HFFc6 (cell line): Measurements from ENCODE around the gene POU3F1. TPM values are rescaled to one million over a fixed set of nuclear protein-coding genes. Genes with fewer than 3 reads are reported as not detected.
A peak's percentile ranks its signal among the peaks of the same experiment; 100 is the strongest.

Experiments used
- DNase-seq: peaks from one replicate; pipeline ENCODE4 v3.0.0-alpha.2; 2018
- H3K27ac Mint-ChIP-seq: 2 replicates; pipeline ENCODE4 v1.8.0; 2020; ENCODE audit warnings: mild to moderate bottlenecking, mixed read lengths
- H3K27me3 Mint-ChIP-seq: 2 replicates; pipeline ENCODE4 v1.8.0; 2021; ENCODE audit warnings: mild to moderate bottlenecking, moderate library complexity, mixed read lengths; ENCODE audit not compliant: insufficient read depth
- H3K36me3 Mint-ChIP-seq: 2 replicates; pipeline ENCODE4 v1.8.0; 2021; ENCODE audit warnings: low read depth, mixed read lengths
- H3K4me1 Mint-ChIP-seq: 2 replicates; pipeline ENCODE4 v1.8.0; 2020; ENCODE audit warnings: low read depth, mixed read lengths
- H3K4me3 Mint-ChIP-seq: 2 replicates; pipeline ENCODE4 v1.8.0; 2020; ENCODE audit warnings: mild to moderate bottlenecking, moderate library complexity, mixed read lengths
- H3K9me3 Mint-ChIP-seq: 2 replicates; pipeline ENCODE4 v1.8.0; 2020; ENCODE audit warnings: mild to moderate bottlenecking, mixed read lengths
- total RNA-seq, 6 experiments: library from RNA; stranded (reverse); fragmentation: NEBNext Ultra II Directional; extraction: Animal tissue kit (Norgen Biotek cat#: 25700); gene quantifications; 2 replicates in 1 of 6; 3 replicates in 5 of 6; pipeline ENCODE4 v1.2.3, GENCODE V29; 2021
- TF ChIP-seq, protein P1 (sequence below): fragments of 200-600 bp; sonication (generic); IDR thresholded peaks from 2 replicates; pipeline ENCODE4 v1.5.0; 2021; ENCODE audit warnings: antibody characterized with exemption, mild to moderate bottlenecking

POU3F1 gene
- total RNA-seq, 6 experiments from 2014 or later: 0.11 TPM; not detected in 5

DNA sequence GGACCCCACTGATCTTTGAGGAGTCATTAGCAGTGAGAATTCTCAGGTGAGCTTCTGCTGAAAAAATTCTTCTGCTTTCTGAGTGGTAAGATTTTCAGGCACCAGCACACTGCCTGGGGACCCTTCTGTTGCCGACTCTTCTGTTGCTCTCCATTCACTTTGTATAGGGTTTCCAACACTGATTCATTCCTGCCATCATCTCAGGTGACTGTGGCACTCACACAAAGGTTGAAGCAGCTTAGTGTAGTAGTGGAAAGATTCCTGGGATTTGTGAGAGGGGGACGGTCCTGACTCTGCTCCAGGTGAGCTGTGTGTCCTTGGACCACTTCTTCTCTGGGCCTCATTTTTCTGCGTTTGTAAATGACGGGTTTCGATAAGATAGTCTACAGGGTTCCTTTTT lies 24.6 kb downstream of the POU3F1 start:
- no peaks in the 10 kb centered on the region for H3K9me3 Mint-ChIP-seq
- no peak overlapping the region for H3K4me3 Mint-ChIP-seq
- TF ChIP-seq, protein P1, sequence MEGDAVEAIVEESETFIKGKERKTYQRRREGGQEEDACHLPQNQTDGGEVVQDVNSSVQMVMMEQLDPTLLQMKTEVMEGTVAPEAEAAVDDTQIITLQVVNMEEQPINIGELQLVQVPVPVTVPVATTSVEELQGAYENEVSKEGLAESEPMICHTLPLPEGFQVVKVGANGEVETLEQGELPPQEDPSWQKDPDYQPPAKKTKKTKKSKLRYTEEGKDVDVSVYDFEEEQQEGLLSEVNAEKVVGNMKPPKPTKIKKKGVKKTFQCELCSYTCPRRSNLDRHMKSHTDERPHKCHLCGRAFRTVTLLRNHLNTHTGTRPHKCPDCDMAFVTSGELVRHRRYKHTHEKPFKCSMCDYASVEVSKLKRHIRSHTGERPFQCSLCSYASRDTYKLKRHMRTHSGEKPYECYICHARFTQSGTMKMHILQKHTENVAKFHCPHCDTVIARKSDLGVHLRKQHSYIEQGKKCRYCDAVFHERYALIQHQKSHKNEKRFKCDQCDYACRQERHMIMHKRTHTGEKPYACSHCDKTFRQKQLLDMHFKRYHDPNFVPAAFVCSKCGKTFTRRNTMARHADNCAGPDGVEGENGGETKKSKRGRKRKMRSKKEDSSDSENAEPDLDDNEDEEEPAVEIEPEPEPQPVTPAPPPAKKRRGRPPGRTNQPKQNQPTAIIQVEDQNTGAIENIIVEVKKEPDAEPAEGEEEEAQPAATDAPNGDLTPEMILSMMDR: no peak
- no peaks in the 10 kb centered on the region for H3K27me3 Mint-ChIP-seq
- H3K36me3 Mint-ChIP-seq: peaks cover 26% of the 10 kb centered on the region
- peaks cover 5% of the 10 kb centered on the region for H3K4me1 Mint-ChIP-seq
- no peak for DNase-seq
- H3K27ac Mint-ChIP-seq: no peak overlapping the region

DNA sequence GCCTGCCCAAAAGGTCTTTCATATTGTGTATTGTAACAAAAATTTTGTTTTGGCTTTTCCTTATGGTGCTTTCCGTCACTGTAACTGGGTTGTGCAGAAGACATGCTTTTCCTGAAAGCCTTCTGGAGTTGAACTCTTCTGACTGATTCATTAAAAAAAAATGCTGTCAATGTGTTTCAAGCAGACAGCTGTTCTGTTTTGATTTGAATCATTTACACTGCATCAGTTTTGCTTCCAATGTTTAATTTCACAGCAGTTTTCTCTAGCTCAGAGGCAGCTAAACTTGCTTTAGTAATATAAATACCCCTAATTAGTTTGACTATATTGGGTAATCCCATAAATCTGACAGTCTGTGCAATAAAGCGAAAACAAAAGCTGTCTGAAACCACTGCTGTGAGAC lies 26.2 kb downstream of the POU3F1 start:
- Mint-ChIP-seq H3K36me3 (peaks cover 26% of the 10 kb centered on the region), H3K4me1 (peaks cover 6% of the 10 kb centered on the region; the same call in 1 of the 2 replicates), H3K27ac (no peak overlapping the region), H3K27me3 (no peaks in the 10 kb centered on the region), H3K4me3 (no peak overlapping the region), H3K9me3 (no peaks in the 10 kb centered on the region)
- TF ChIP-seq, protein P1: no peak
- DNase-seq: no peak

DNA sequence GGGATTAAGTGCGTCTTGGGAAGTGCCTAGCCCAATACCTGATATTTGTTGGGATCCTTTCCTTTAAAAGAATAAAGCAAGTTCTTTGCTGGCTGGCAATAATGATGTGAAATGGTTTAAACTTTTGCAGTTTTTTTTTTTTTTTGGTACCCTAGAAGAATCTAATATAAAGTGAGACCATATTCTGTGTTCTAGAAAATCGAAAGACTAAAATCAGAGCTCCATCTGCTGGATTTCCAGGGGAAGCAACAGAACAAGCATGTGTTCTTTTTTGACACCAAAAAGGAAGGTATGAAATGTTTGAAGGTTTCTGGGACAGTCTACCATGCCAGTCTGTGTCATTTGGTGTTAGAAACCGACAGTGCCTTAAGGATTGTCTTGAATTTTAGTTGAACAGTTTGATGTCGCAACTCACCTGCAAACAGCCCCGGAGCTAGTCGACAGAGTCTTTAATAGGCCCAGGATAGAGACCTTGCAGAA lies 27.7 kb downstream of the POU3F1 start:
- no peak overlapping the region for H3K27ac Mint-ChIP-seq
- no peaks in the 10 kb centered on the region for H3K9me3 Mint-ChIP-seq
- H3K27me3 Mint-ChIP-seq: no peaks in the 10 kb centered on the region
- TF ChIP-seq, protein P1: peak; percentile 80
- peak; percentile 45 for DNase-seq
- peaks cover 11% of the 10 kb centered on the region for H3K4me1 Mint-ChIP-seq
- no peak overlapping the region for H3K4me3 Mint-ChIP-seq
- H3K36me3 Mint-ChIP-seq: peaks cover 26% of the 10 kb centered on the region

DNA sequence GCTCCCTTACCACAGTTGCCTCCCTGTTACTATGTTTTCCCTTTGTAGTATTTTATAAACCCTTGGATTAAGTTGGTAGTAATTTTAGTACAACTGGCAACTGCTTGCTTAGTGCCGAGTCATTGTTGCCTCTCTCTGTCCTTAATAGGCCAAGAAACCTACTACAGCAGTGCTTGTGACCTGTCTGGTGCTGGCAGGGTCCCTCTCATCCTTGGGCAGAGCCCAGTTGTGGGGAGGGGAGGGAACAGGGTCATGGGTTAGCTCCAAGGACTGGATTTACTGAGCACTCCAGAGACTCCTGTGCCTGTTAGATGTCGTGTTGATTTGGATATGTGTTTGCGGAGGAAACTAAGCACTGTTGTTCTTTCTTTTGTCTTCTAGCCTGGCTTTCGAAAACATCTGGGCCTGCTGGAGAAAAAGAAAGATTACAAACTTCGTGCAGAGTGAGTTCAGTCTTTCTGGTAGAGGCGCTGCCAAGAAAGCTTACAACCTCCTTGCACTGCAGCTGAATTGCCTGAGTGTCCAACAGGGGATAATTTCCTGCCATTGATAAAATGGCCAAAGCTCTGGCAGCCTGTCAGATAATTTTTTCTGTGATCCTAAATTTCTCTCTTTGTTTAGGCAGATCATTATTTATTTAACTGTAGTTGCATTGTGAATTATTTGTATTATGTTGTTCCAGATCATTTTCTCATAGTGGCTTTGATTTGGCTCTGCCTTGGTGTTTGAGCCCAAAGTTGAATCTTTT lies 30.4 kb downstream of the POU3F1 start:
- Mint-ChIP-seq H3K4me1 (peaks cover 21% of the 10 kb centered on the region), H3K36me3 (peaks cover 29% of the 10 kb centered on the region), H3K9me3 (no peaks in the 10 kb centered on the region), H3K27me3 (peaks cover 1% of the 10 kb centered on the region; the same call in 1 of the 2 replicates), H3K27ac (peak overlapping the region; percentile 70), H3K4me3 (no peak overlapping the region)
- no peak for DNase-seq
- TF ChIP-seq, protein P1: no peak

DNA sequence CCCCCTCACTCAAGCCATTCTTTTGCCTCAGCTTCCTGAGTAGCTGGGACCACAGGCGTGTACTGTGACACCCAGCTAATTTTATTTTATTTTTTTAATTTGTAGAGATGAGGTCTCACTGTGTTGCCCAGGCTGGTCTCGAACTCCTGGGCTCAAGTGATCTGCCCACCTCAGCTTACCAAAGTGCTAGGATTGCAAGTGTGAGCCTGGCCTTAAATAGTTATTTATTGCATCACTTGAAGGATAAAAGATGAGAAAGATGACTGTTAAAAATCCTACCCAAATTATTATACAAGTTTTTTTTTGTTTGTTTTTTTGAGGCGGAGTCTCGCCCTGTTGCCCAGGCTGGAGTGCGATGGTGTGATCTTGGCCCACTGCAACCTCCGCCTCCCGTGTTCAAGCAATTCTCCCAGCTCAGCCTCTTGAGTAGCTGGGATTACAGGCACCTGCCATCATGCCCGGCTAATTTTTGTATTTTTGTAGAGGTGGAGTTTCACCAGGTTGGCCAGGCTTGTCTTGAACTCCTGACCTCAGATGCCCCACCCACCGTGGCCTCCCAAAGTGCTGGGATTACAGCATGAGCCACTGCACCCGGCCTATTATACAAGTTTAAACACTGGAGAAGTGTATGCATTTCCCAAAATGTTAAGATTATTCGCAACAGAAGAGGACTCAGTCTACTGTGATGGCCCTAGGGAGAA lies 31.7 kb downstream of the POU3F1 start:
- DNase-seq: no peak
- peak overlapping the region; percentile 70 for H3K27ac Mint-ChIP-seq
- TF ChIP-seq, protein P1: no peak
- H3K4me3 Mint-ChIP-seq: peak overlapping the region; percentile 99
- no peaks in the 10 kb centered on the region for H3K9me3 Mint-ChIP-seq
- H3K36me3 Mint-ChIP-seq: peaks cover 23% of the 10 kb centered on the region
- H3K27me3 Mint-ChIP-seq: peaks cover 1% of the 10 kb centered on the region; the same call in 1 of the 2 replicates
- peaks cover 21% of the 10 kb centered on the region for H3K4me1 Mint-ChIP-seq
